ENCODE measurements around the gene ADM. TPM values are rescaled to one million over a fixed set of nuclear protein-coding genes. Genes with fewer than 3 reads are reported as not detected.

Gene ADM
- total and polyA plus RNA-seq, 12 donors: 3.6 to 55.7 (median 15.8) TPM

DNA sequence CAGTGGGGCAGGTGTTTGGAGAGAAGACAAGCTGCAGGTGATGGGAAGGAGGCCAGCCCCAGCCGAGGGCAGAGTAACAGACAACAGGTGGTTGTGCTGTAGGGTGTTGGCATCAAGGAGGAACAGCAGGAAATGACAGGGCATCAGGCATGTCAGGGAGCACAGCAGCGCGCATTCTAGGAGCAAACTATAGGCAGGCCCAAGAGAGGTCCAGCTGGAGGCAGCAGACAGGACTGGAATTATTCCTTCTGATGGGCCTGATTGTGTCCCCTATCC, 13.6 kb downstream of the ADM start:
- H3K4me3 ChIP-seq: no peak overlapping the region
- no peak for DNase-seq
- H3K36me3 ChIP-seq (replicated peaks in 1 of 2): no peaks in the 10 kb centered on the region
- WGBS, 4 donors: 85 to 95% (median 88%) methylated on average over 3 of the region's 3 CpGs
- no peaks in the 10 kb centered on the region for H3K27me3 ChIP-seq
- H3K4me1 ChIP-seq (replicated peaks in 1 of 2): peaks cover 0 to 16% of the 10 kb centered on the region in 2 donors
- TF ChIP-seq, protein P1, sequence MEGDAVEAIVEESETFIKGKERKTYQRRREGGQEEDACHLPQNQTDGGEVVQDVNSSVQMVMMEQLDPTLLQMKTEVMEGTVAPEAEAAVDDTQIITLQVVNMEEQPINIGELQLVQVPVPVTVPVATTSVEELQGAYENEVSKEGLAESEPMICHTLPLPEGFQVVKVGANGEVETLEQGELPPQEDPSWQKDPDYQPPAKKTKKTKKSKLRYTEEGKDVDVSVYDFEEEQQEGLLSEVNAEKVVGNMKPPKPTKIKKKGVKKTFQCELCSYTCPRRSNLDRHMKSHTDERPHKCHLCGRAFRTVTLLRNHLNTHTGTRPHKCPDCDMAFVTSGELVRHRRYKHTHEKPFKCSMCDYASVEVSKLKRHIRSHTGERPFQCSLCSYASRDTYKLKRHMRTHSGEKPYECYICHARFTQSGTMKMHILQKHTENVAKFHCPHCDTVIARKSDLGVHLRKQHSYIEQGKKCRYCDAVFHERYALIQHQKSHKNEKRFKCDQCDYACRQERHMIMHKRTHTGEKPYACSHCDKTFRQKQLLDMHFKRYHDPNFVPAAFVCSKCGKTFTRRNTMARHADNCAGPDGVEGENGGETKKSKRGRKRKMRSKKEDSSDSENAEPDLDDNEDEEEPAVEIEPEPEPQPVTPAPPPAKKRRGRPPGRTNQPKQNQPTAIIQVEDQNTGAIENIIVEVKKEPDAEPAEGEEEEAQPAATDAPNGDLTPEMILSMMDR (IDR thresholded peaks at IDR 0.05): no peak
- TF ChIP-seq POLR2A (IDR thresholded peaks at IDR 0.05): no peak
- H3K27ac ChIP-seq: no peak overlapping the region
- H3K9me3 ChIP-seq (replicated peaks in 1 of 3): no peaks in the 10 kb centered on the region
- intact Hi-C loops (cut with DNase I): no loop called here

DNA sequence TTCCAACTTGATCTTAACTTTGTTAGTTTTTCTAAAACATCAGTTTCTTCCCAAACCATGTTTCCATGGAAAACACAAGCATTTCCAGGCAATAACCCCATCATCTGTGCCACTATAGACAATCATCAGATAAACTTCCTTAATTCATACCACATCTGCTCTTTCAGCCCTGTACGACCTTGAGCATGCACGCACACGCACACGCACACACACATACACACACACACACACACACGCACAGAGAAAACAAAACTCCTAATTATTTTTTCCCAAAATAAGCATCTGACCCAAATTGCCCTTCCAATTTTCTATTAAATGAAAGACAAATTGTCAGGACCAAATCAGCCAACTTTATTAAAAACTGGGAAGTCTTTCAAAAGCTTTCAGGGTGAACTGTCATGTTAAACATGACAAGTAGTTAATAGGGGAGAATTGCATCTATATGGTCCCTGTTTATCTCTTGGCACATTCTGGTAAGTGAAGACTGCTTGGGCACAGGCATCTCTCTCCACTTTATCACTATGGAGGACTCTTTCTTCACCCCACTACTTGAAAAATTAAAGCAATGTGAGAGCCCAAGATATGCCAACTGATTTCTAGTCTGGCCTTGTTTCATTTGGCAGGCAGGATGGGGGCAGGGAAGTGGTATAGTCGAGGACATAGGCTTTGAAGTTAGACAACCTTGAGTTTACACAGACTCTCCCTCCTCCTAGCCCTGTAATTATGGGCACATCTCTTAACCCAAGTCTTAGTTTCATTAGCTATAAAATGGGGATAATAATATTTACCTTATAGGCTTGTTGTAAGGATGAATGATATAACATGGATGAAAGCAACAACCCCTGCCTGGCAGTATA, 15.1 kb downstream of the ADM start:
- no peaks in the 10 kb centered on the region for H3K36me3 ChIP-seq (replicated peaks in 1 of 2)
- no peaks in the 10 kb centered on the region for H3K9me3 ChIP-seq (replicated peaks in 1 of 3)
- WGBS, 4 donors: 31 to 45% (median 40%) methylated on average over 6 of the region's 6 CpGs
- intact Hi-C loops (cut with DNase I): no loop called here
- TF ChIP-seq, protein P1 (IDR thresholded peaks at IDR 0.05): no peak
- no peak for TF ChIP-seq POLR2A (IDR thresholded peaks at IDR 0.05)
- no peak overlapping the region for H3K4me3 ChIP-seq
- DNase-seq: no peak
- H3K27ac ChIP-seq: no peak overlapping the region
- H3K27me3 ChIP-seq: no peaks in the 10 kb centered on the region
- H3K4me1 ChIP-seq (replicated peaks in 1 of 2): peaks cover 0 to 22% of the 10 kb centered on the region in 2 donors

DNA sequence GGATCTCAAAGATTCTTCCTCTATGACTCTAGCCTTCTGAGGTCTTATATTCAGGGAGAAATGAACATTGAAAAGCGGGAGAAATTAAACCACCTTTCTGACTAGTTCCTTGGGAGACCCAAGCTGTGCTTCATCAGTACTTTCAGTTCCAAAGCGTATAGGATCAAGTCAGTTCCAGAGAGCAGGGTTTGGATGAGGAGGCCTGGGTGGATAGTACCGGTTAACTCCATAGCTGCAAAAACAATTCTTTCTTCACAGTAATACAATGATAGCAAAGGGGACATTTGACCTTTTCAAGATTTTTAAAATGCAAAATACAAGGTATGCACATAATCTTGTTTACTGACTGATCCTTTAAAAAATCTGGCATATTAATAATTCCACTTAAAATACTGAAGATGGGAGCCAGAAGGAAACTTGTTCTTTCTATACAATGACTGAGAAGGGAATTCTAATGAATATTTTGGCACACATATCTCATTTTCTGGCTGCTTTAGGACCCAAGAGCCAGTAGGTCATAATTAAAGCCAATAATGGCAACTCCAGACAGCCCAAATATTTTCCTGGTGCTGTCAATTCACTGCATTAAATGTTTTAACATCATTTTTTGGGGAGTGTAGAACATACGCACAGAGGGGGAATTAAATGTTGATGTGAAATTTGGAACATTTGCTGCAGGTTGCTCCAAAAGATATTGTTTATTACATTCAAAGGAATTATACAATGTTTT, 16.0 kb downstream of the ADM start:
- Histone ChIP-seq H3K9me3 (replicated peaks in 1 of 3) (no peaks in the 10 kb centered on the region), H3K4me3 (no peak overlapping the region), H3K4me1 (replicated peaks in 1 of 2) (peaks cover 7 to 32% of the 10 kb centered on the region in 2 donors), H3K36me3 (replicated peaks in 1 of 2) (no peaks in the 10 kb centered on the region), H3K27ac (no peak overlapping the region), H3K27me3 (no peaks in the 10 kb centered on the region)
- no peak for TF ChIP-seq POLR2A (IDR thresholded peaks at IDR 0.05)
- TF ChIP-seq, protein P1 (IDR thresholded peaks at IDR 0.05): no peak
- intact Hi-C loops (cut with DNase I): no loop called here
- WGBS, 4 donors: 87 to 95% (median 91%) methylated on average over 4 of the region's 4 CpGs
- DNase-seq: no peak

DNA sequence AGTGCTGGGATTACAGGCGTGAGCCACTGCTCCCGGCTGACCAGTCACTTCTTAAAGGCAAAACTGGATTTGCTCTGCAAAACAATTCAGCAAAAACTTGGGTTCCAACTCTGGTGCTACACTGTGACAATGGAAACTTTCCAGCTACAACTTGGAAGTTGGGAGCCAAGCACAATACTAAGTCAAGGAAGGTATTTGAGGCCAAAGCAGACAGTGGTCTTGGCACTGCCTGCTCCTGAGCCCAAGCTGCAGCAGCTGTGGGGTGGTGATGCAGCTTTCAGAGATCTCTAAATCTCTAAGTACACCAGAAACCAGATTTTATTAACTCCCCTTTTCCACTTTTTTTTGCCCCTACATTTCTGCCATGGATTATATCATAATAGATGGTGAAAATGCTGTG, 17.5 kb downstream of the ADM start:
- Histone ChIP-seq H3K4me1 (replicated peaks in 1 of 2) (peaks cover 21 to 47% of the 10 kb centered on the region in 2 donors), H3K9me3 (replicated peaks in 1 of 3) (no peaks in the 10 kb centered on the region), H3K27me3 (no peaks in the 10 kb centered on the region), H3K36me3 (replicated peaks in 1 of 2) (no peaks in the 10 kb centered on the region), H3K27ac (peak overlapping the region in 2 of 5 donors; percentile 57 to 58), H3K4me3 (no peak overlapping the region)
- 56 to 84% (median 71%) methylated on average over 2 of the region's 2 CpGs for WGBS, 4 donors
- TF ChIP-seq, protein P1 (IDR thresholded peaks at IDR 0.05): no peak
- no peak for TF ChIP-seq POLR2A (IDR thresholded peaks at IDR 0.05)
- intact Hi-C loops (cut with DNase I): no loop called here
- DNase-seq: no peak
